ENCODE results near the gene CRYGB.
"Not testable (repeated sequence)": the region's sequence is repeated elsewhere in the genome, so short reads cannot be mapped to it uniquely, and the experiment has no call there.

The CRYGB gene

GRCh38 chr2:208148803-208149202 lies 2.8 kb upstream of the CRYGB start:
- DNase-seq: no peak

- no peak for DNase-seq
These were observed 1.8 kb upstream of the CRYGB start for GRCh38 chr2:208147759-208148158.

- no peak for DNase-seq
These were observed 1.1 kb upstream of the CRYGB start for GRCh38 chr2:208147008-208147407.

GRCh38 chr2:208142925-208143799 lies 2.8 kb downstream of the CRYGB start:
- DNase-seq: no peak

- DNase-seq: no peak
These were observed 3.6 kb downstream of the CRYGB start for GRCh38 chr2:208142240-208142924.

- DNase-seq: no peak
These were observed 6.5 kb downstream of the CRYGB start for GRCh38 chr2:208139447-208139846.

GRCh38 chr2:208138334-208138733 lies 7.6 kb downstream of the CRYGB start:
- not testable (repeated sequence) for DNase-seq

- no peak for DNase-seq
These were observed 9.3 kb downstream of the CRYGB start for GRCh38 chr2:208136716-208137094.

- DNase-seq: no peak
These were observed 9.9 kb downstream of the CRYGB start for GRCh38 chr2:208135794-208136715.

GRCh38 chr2:208134928-208135586 lies 10.9 kb downstream of the CRYGB start:
- DNase-seq: no peak

GRCh38 chr2:208130712-208131110 lies 15.2 kb downstream of the CRYGB start:
- DNase-seq: no peak

- no peak for DNase-seq
These were observed 15.9 kb downstream of the CRYGB start, which contains the start of gene CRYGC for GRCh38 chr2:208129744-208130711. CRYGC (minus strand) TSS chr2:208129828; CDS start chr2:208129792, 36 bp downstream.

GRCh38 chr2:208128136-208128535 lies 17.8 kb downstream of the CRYGB start:
- DNase-seq: no peak

- DNase-seq: no peak
These were observed 18.9 kb downstream of the CRYGB start for GRCh38 chr2:208127090-208127489.

- no peak for DNase-seq
These were observed 20.7 kb downstream of the CRYGB start for GRCh38 chr2:208125251-208125650.

- not testable (repeated sequence) for DNase-seq
These were observed 21.8 kb downstream of the CRYGB start, which contains the start of gene CRYGD for GRCh38 chr2:208124013-208124715. CRYGD (minus strand) TSS chr2:208124524; CDS start chr2:208124473, 51 bp downstream.

GRCh38 chr2:208122248-208122647 lies 23.7 kb downstream of the CRYGB start:
- DNase-seq: no peak

GRCh38 chr2:208118918-208119317 lies 27.0 kb downstream of the CRYGB start:
- no peak for DNase-seq

GRCh38 chr2:208117390-208117789 lies 28.6 kb downstream of the CRYGB start:
- not testable (repeated sequence) for DNase-seq

GRCh38 chr2:208112969-208113368 lies 33.0 kb downstream of the CRYGB start:
- DNase-seq: no peak
